ENCODE data around the gene PROK2.

PROK2 gene

GRCh38 chr3:71786551-71786950 lies 1.6 kb upstream of the PROK2 start:
- DNase-seq (ENCODE audit: low read depth, low spot score): no peak

DNA sequence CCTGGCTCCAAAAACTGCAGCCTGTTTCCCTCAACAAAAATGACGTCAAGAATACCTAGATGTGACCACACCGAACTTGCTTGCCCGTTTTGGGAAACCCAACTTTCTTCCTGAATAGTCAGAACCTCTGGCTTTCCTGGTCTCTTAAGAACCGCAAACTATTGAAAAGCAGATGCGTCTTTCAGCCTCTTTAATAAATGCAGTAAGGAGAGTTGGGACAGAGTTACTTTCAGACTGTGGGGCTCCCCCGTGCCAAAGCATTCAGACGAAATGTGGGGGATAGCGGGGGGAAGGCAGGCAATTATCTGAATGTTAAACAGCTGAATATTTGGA lies 1.2 kb upstream of the PROK2 start:
- no peak for DNase-seq (ENCODE audit: low read depth, low spot score)

DNA sequence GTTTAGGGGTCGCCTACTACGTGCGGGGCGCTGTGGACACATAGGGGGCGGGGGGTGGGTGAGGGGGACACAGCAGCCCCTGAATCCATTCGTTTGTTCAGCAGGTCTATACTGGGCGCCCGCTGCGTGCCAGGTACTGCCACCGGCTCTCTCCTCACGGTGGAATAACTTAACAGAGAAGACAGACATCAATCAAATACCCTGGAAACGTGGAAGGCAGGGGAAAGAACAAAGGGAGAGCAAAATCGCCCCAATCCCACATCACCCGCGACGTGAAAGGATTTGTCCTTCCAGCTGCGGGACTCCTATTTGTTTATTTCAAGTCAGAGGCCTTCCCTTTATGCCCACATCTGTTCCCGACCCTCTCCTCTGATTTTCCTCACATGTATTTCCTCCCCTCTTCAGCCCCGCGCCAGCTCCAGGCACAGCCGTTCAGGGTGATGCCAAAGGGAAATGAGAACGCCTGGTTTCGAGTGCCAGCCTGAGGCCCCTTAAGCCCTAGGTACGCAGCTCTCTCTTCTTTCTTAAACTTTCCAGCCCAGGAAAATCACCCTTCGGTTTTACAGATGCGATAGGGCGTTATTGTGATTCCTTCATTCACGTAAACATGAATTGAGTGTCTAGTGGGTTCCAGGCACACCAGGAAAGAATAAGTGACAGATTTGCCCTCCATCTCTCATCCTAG lies 726 bp upstream of the PROK2 start:
- peak; percentile 26 for DNase-seq (ENCODE audit: low read depth, low spot score)

DNA sequence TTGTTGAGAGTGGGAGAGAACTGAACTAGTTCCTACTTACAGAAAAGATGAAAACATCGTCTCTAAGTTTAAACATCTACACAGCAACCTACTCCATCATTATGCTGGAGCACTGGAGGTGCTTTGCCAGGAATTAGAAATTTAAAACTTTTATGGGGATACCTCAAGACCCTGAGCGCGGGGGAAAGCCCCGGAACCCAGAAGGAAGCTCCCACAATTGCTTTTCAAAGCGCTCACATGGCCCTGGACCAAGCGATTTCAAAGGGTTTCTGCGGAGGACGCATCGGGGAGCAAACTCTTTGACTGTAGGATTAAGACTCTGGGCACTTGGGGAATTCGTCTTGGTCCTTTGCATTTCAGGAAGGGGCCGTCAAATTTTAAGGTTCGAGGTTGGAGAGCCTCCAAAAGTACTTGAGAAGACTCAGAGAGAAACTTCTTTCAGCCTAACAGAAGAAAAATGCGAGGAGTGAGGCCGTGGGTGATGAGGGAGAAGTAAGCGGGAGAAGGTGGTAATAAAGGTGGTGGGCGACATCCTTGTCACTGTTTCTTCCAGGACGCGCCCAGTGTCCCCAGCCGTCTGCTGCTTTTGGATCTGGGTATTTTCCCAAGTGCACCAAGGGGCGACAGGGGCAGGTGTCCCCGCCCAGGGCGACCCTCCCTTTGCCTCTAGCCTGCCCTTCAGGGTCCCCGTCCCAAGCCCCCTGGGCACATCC lies 591 bp downstream of the PROK2 start:
- DNase-seq (ENCODE audit: low read depth, low spot score): peak; percentile 23

GRCh38 chr3:71783152-71783551 lies 1.8 kb downstream of the PROK2 start:
- no peak for DNase-seq (ENCODE audit: low read depth, low spot score)

- DNase-seq (ENCODE audit: low read depth, low spot score): no peak
Observed at GRCh38 chr3:71780430-71780829, 4.5 kb downstream of the PROK2 start.

DNA sequence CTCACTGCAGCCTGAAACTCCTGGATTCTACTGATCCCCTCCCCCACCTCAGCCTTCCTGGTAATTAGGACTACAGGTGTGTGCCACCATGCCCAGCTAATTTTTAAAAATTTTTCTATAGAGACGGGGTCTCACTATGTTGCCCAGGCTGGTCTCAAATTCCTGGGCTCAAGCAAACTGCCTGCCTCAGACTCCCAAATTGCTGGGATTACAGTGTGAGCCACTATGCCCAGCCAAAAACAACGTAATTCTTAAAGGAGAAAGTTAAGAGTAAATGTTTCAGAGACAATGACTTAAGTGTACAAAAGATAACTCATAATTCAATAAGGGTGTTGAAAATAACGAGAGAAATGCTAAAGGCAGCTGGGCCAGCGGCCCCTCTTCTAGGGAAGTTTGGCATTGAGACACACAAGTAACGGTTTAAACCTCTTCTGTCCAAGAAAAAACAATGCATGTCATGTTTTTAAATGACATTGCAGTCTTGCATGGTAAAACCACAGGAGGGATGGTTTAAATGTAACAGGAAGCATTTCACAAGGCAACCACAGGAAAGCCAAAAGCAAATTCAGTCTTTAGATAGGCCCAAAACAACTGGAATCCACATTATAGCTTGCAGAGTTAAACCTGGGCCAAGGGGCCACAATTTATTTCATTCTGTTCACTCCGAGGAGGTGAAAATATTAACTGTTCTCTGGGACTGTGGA lies 5.1 kb downstream of the PROK2 start:
- no peak for DNase-seq (ENCODE audit: low read depth, low spot score)

GRCh38 chr3:71778353-71778752 lies 6.6 kb downstream of the PROK2 start:
- no peak for DNase-seq (ENCODE audit: low read depth, low spot score)

DNA sequence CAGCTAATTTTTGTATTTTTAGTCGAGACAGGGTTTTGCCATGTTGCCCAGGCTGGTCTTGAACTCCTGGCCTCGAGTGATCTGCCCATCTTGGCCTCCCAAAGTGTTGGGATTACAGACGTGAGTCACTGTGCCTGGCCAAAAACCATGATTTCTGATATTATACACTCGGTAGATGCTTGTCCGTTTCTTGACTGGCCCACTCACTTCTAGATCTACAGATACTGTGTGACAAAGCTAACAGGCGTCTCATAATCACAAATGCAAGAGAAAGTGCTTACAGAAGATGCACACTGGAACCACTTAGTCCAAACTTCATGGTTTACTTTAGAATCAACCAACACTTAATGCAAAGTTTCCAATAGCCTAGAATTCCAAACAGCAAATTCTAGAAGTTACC lies 8.4 kb downstream of the PROK2 start:
- DNase-seq (ENCODE audit: low read depth, low spot score): no peak

DNA sequence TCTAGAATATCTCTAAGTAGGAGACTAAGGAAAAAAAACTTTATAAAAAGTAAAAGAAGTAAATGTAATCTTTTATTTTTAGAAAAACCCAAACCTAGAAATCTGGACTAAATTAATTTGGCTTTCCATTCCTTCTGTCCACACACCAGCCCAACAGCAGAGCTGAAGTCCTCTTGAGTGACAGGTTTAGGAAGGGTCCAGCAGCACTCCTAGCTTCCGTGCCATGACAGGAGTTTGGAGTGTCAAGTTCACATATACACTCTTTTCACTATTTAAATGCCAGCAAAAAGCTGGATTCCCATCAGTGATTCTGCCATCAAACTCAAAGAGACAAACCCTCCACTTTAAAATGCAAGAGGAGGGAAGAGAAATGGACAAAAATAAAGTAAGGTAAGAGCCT lies 13.1 kb downstream of the PROK2 start:
- DNase-seq (ENCODE audit: low read depth, low spot score): no peak

GRCh38 chr3:71771126-71771525 lies 13.8 kb downstream of the PROK2 start:
- no peak for DNase-seq (ENCODE audit: low read depth, low spot score)

- DNase-seq (ENCODE audit: low read depth, low spot score): no peak
Observed at GRCh38 chr3:71763426-71763825, 21.5 kb downstream of the PROK2 start.

- DNase-seq (ENCODE audit: low read depth, low spot score): no peak
Observed at GRCh38 chr3:71760140-71760539, 24.8 kb downstream of the PROK2 start.

DNA sequence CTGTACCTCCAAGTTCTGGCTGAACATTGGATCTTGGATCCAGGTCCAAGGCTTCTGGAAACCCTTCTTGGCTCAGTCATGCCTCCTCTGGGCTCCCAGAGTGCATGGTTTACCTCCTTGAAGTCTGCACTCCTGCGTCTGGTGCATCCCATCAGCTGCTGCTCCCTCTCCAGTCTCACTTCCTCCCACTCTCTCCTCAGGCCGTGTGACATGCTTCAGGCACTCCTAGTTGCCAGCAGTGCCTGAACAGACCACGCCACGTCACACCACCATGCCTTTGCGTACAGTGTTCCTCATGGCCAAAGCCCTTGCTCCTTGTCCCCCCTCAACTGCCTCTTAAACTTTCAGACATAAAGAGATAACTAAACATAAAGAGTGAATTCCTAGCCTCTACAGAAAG lies 25.5 kb downstream of the PROK2 start:
- no peak for DNase-seq (ENCODE audit: low read depth, low spot score)

- no peak for DNase-seq (ENCODE audit: low read depth, low spot score)
Observed at GRCh38 chr3:71758091-71758490, 26.9 kb downstream of the PROK2 start.

DNA sequence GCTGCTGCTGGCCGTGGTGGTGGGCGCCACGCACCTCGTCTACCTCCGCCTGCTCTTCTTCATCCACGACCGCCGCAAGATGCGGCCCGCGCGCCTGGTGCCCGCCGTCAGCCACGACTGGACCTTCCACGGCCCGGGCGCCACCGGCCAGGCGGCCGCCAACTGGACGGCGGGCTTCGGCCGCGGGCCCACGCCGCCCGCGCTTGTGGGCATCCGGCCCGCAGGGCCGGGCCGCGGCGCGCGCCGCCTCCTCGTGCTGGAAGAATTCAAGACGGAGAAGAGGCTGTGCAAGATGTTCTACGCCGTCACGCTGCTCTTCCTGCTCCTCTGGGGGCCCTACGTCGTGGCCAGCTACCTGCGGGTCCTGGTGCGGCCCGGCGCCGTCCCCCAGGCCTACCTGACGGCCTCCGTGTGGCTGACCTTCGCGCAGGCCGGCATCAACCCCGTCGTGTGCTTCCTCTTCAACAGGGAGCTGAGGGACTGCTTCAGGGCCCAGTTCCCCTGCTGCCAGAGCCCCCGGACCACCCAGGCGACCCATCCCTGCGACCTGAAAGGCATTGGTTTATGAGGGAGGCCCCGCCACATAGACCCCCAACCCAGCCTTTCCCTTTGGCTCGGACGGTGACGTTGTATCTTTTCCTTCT lies 30.2 kb downstream of the PROK2 start:
- DNase-seq (ENCODE audit: low read depth, low spot score): peak; percentile 43

GRCh38 chr3:71753701-71754609 lies 31.0 kb downstream of the PROK2 start, which contains the start of gene GPR27:
Gene GPR27 (plus strand): TSS chr3:71753855. CDS start chr3:71754050, 195 bp downstream.
- DNase-seq (ENCODE audit: low read depth, low spot score): peak; percentile 42

DNA sequence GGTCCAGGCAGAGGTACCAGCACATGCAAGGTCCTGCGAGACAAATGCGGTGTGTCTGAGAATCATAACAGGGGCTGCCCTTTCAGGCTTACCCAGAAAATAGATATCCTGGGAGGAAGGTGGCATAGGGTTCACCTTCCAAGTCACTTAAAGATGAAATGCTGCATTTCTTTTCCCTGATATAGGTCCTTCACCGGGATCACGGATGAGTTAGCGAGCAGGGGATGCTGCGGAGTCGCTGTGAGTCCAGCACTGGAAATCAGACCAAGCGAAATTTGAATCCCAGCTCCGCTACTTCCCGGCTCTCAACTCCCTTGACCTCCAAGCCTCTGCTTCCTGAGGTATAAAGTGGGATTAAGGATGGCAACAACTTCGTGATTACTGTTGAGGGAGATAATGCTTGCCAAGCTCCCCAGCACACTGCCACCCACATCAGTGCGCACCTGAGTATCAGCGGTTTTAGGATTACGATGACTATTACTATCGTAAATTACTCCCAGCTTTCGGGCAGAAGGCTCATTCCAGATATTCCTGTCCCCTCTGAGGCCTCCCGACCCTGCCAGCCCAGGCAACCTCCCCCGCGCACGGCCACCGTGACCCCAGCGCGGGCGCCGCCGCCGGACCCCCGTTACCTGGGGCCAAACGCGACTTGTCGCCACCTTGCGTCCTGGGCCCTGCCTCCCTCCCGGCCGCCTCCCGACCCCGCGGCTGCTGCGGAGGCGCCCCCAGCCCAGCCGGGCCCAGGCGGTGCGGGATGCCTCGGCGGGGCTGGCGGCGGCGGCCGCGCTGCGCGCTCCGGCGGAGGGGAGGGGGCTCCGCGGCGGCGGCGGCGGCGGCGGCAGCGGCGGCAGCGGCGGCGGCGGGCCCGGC lies 31.9 kb downstream of the PROK2 start:
- peak; percentile 24 for DNase-seq (ENCODE audit: low read depth, low spot score)

GRCh38 chr3:71751602-71752001 lies 33.3 kb downstream of the PROK2 start:
- no peak for DNase-seq (ENCODE audit: low read depth, low spot score)

DNA sequence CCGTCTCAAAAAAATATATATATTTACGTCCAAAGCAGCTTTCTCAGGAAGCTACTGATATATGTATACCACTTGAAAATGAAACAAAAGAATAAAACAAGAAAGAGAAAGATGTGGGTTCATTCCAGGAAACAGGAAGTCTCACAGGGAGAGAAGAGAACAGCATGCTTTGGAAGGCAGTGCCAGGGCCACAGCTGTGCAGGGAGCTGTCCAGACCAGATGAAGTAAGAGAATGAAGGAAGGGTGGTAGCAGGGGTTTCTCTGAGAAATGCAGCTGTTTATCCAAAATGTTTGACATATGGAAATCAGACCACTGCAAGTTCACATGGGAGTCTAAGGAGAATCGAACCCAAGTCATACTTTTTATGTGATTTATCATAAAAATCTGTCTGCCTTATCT lies 40.2 kb downstream of the PROK2 start:
- no peak for DNase-seq (ENCODE audit: low read depth, low spot score)

All from ELF-1 (cell line).